Activated naive CD8-positive, alpha-beta T cell treated with anti-CD3 and anti-CD28 coated beads, Interleukin-2, amount 50 U/mL, for 24 hours (primary cell): ENCODE data around the gene EFCAB6.

ENCODE experiments used
- ATAC-seq: fragments of 150-1000 bp; cut with Tn5 transposase; one replicate; pipeline ENCODE4 v1.10.0; 2021
- DNase-seq: peaks from one replicate; pipeline ENCODE4 v3.0.0; 2021
- H3K27ac Mint-ChIP-seq: one replicate; pipeline ENCODE4 v1.8.0; 2021; ENCODE audit warnings: mild to moderate bottlenecking, mixed read lengths
- H3K27me3 Mint-ChIP-seq: one replicate; pipeline ENCODE4 v1.8.0; 2021; ENCODE audit warnings: mixed read lengths
- H3K36me3 Mint-ChIP-seq: one replicate; pipeline ENCODE4 v1.8.0; 2021; ENCODE audit warnings: low read depth, mixed read lengths
- H3K4me1 Mint-ChIP-seq: one replicate; pipeline ENCODE4 v1.8.0; 2021; ENCODE audit warnings: mixed read lengths
- H3K4me3 Mint-ChIP-seq: one replicate; pipeline ENCODE4 v1.8.0; 2021; ENCODE audit warnings: mild to moderate bottlenecking, moderate library complexity, mixed read lengths
- H3K9me3 Mint-ChIP-seq: one replicate; pipeline ENCODE4 v1.8.0; 2021; ENCODE audit warnings: mixed read lengths

EFCAB6 gene

DNA sequence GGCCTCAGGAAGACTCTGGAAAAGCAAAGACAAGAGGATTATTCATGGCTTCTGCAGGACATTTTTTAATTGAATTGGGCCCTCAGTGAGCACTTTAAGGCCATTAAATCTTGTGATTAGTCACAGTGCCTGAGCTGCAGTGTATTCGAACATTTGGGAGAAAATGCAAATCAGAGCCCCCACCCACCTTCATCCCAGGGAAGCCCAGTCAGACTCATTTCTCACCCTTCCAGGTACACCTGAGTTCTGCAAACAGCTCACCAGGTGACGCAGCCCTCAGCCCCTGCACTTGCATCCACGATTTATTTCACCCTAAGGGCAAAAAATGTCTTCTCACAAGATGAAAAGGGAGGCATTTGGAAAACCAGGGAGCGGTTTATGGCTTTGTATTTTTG, 271.6 kb downstream of the EFCAB6 start:
- Mint-ChIP-seq H3K36me3 (no peaks in the 10 kb centered on the region), H3K27me3 (peaks cover 6% of the 10 kb centered on the region), H3K4me1 (no peaks in the 10 kb centered on the region), H3K4me3 (no peak overlapping the region), H3K27ac (no peak overlapping the region), H3K9me3 (no peaks in the 10 kb centered on the region)
- ATAC-seq (no peak), DNase-seq (no peak)

DNA sequence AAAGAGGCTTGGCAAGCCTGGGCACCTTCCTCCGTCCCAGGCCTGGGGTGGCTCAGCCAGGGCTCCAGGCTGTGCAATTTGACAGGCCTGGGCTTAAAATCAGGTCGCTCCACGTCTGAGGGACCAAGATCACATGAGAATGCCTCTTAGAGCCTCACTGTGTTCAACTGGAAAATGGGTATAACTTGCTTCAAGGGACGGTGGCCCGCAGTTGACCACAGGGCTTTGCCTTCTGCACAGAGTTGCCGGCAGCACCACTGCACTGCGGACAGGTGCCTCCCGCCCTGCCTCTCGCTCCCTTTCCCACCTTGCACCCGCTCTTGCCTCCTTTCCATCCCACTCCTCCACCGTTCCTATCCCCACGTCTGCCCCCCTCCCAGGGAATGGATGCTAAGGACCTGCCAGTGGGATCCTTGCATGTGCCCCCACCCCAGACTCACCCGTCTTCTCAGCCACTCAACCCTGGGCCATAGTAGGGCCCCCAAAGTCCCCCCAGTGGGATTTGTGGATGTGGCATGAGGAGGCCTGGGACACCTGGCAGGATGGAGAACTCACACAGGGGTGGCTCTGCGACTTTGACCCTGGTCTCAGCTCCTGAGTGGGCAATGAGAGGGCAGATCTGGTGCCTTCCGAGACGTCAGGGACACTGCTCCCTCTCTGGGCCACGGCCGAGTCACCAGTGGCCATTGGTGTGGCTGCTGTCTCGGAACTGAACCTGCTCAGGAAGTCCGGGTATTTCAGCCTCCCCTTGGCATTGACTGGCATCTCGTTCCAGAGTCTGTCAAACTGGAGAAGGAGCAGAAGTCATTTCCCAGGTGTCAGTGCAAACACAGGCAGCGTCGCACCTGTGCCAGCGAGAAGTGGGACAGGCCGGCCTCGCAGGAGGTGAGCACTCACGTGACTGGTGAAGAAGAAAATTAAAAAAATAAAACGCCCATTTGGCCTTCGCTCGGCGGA, 272.3 kb downstream of the EFCAB6 start:
- DNase-seq (no peak), ATAC-seq (no peak)
- no peak overlapping the region for H3K27ac Mint-ChIP-seq
- peaks cover 6% of the 10 kb centered on the region for H3K27me3 Mint-ChIP-seq
- H3K9me3 Mint-ChIP-seq: no peaks in the 10 kb centered on the region
- no peaks in the 10 kb centered on the region for H3K4me1 Mint-ChIP-seq
- H3K36me3 Mint-ChIP-seq: no peaks in the 10 kb centered on the region
- H3K4me3 Mint-ChIP-seq: no peak overlapping the region

DNA sequence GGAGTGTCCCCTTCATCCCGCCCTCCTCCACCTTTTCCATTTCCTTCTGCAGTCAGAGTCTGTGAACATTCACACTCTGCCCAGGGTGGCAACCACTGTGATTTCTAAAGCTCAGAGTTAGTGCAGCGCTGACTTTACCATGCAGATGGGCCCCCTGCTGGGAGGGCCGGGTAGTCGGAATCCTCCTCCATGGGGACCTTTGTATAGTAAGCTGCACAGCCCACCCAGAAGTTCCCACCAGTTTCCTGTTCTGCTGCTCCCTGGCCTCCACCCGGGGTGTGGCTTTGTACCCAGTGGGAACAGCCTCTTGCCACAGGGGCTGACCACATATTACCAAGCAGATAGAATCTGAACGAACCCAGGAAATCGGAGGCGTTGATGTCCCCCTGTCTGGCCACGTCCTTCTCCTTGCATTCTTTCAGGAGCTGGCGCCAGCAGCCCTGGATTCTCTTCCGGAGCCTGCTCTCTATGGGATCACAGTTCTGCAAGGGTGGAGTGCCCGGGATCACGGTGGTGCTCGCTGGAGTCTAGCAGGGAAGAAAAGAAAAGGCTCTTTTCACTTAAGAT, 275.0 kb downstream of the EFCAB6 start:
- no peaks in the 10 kb centered on the region for H3K4me1 Mint-ChIP-seq
- no peak overlapping the region for H3K4me3 Mint-ChIP-seq
- H3K27me3 Mint-ChIP-seq: peaks cover 6% of the 10 kb centered on the region
- H3K36me3 Mint-ChIP-seq: no peaks in the 10 kb centered on the region
- DNase-seq: no peak
- no peak for ATAC-seq
- H3K27ac Mint-ChIP-seq: no peak overlapping the region
- H3K9me3 Mint-ChIP-seq: no peaks in the 10 kb centered on the region

DNA sequence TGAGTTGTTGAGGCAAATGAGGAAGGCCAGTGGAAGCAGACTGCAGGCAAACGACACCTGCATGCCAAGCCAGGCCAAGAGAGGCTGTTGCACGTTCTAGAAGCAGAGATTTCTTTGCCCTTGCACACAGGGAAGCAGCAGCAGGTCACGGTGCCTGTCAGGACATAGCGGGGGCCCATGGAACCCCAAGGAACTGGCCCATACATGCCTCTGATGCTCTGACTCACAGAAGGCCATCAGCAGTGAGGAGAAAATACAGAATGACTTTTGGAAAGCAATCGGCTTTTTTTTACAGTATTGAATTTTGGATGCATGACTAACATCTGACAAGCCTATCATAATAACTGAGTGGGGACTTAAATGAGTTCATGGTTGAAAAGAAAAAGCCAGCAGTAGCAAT, 276.4 kb downstream of the EFCAB6 start:
- Mint-ChIP-seq H3K9me3 (no peaks in the 10 kb centered on the region), H3K27me3 (peaks cover 6% of the 10 kb centered on the region), H3K36me3 (no peaks in the 10 kb centered on the region), H3K4me1 (no peaks in the 10 kb centered on the region), H3K27ac (no peak overlapping the region), H3K4me3 (no peak overlapping the region)
- no peak for ATAC-seq
- no peak for DNase-seq

DNA sequence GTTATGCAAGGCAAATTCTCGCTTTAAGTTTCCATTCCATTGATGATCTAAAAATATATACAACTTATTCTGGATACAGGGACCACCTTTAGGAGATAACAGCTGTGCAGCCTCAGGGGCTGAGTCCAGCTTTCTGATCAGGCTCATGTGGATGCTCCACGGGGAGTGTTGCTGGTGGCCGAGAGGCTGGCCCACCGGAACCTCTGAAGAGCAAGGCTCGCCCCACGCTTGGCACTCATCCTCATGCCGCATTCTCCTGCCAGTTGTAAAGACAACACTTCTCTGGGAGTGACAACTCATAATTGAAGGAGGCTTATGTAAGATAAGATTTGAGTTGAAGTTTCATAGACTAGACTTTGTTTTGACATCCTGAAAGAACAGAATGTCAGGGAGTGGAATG, 276.8 kb downstream of the EFCAB6 start:
- no peak for DNase-seq
- no peaks in the 10 kb centered on the region for H3K9me3 Mint-ChIP-seq
- no peak overlapping the region for H3K4me3 Mint-ChIP-seq
- H3K36me3 Mint-ChIP-seq: no peaks in the 10 kb centered on the region
- no peak overlapping the region for H3K27ac Mint-ChIP-seq
- H3K4me1 Mint-ChIP-seq: no peaks in the 10 kb centered on the region
- peaks cover 6% of the 10 kb centered on the region for H3K27me3 Mint-ChIP-seq
- no peak for ATAC-seq

DNA sequence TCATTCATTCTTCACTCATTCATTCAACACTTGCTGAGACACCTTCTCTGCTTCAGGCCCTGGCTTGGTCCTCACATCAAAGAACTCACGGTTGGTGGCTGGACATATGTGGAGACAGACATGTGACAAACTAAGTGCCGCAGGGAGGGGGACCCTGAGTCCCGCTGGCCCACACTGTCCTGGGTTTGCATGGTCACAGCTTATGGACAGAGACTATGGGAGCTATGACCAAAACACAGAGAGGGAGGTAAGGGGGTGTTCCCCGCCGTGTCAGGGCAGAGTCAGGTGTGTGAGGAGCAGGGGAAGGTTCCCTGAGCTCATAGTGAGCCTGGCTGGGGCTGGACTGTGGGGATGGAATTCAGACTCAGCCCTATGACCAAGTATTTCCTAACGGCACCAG, 277.2 kb downstream of the EFCAB6 start:
- Mint-ChIP-seq H3K4me3 (no peak overlapping the region), H3K27ac (no peak overlapping the region), H3K36me3 (no peaks in the 10 kb centered on the region), H3K9me3 (no peaks in the 10 kb centered on the region), H3K27me3 (peaks cover 6% of the 10 kb centered on the region), H3K4me1 (no peaks in the 10 kb centered on the region)
- DNase-seq (no peak), ATAC-seq (no peak)

DNA sequence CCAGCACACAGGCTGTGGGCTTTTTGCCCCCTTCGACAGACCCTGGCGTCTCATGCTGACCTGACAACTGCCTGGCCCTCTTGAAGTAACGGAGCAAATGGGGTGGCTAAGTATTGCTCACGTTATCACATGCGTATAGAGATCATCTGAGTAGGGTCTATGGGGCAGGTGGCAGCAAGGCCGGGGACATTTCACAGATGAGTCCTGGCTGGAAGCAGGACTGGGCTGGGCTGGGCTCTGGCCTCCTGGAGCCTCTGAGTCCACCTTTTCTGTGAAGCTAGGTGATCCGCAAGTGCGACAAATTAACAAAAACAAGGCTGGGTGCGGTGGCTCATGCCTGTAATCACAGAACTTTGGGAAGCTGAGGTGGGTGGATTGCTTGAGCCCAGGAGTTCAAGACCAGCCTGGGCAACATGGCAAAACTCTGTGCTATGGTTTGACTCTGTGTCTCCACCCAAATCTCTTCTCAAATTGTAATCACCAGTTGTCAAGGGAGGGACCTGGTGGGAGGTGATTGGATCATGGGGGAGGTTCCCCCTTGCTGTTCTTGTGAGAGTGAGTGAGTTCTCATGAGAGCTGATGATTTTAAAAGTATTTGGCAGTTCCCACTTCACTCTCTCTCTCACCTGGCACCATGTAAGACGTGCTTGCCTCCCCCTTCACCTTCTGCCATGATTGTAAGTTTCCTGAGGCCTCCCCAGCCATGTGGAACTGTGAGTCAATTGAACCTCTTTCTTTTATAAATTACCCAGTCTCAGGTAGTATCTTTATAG, 278.3 kb downstream of the EFCAB6 start:
- no peak overlapping the region for H3K27ac Mint-ChIP-seq
- ATAC-seq: no peak
- no peaks in the 10 kb centered on the region for H3K36me3 Mint-ChIP-seq
- H3K4me3 Mint-ChIP-seq: no peak overlapping the region
- H3K9me3 Mint-ChIP-seq: no peaks in the 10 kb centered on the region
- DNase-seq: no peak
- H3K4me1 Mint-ChIP-seq: no peaks in the 10 kb centered on the region
- peaks cover 6% of the 10 kb centered on the region for H3K27me3 Mint-ChIP-seq

DNA sequence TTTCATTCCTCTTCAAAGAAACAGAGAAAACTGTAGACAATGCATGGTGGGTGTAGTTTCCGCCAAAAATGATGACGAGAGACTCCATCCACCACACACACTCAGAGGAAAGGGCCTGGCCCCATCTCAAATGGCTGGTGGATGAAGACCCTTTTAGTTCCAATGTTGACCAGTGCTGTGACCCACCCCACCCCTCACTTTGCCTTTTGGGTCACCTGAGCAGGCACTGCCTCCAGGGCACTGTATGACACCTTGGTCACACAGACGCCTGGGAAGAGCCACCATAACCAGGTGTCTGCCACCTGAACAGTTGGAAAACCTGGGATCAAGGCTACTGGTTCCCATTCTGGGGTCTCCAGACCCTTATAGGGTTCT, 279.0 kb downstream of the EFCAB6 start:
- no peak overlapping the region for H3K4me3 Mint-ChIP-seq
- H3K9me3 Mint-ChIP-seq: no peaks in the 10 kb centered on the region
- H3K4me1 Mint-ChIP-seq: no peaks in the 10 kb centered on the region
- no peak overlapping the region for H3K27ac Mint-ChIP-seq
- peaks cover 6% of the 10 kb centered on the region for H3K27me3 Mint-ChIP-seq
- H3K36me3 Mint-ChIP-seq: no peaks in the 10 kb centered on the region
- ATAC-seq (no peak), DNase-seq (no peak)

DNA sequence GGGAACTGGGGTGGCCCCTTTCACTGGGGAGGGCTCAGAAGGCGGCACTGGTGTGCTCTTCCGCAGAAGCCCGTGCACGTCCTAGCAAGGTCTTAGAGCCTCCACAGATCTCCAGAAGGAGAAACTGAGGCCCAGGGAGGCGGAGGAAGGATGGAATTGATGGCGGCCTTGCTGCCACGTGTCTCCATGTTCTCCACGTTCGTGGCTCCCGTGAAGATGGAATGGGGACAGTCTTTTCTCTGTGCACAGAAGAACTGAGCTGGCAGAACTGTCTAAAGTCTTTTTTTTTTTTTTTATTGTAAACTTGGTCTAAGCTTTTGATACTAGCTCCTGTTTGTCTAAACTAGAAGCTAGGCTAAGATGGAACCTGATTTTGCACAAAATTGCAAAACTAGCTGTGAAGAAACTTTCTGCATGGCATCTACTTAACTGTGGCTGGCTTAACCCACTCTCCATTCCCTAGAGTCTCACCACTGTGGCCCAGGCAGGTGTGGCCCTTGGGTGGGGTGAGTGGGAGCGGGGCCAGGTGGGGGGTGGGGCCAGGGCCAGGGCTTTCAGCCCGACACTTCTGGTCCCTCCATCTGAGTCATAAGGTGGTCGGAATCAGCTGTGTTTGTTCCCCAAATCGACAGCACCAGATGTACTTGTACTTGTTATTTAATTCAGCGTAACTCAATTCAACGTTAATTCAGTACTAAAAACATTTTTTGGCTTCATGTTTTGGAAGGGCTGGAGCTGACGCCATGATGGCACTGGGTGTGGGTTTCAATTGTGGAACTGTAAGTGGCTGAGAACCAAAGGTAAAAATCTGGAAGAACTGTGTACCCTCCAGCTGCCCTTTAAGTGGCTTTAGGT, 279.6 kb downstream of the EFCAB6 start:
- DNase-seq: no peak
- Mint-ChIP-seq H3K27ac (no peak overlapping the region), H3K27me3 (peaks cover 4% of the 10 kb centered on the region), H3K36me3 (no peaks in the 10 kb centered on the region), H3K9me3 (no peaks in the 10 kb centered on the region), H3K4me3 (no peak overlapping the region), H3K4me1 (no peaks in the 10 kb centered on the region)
- ATAC-seq: no peak

DNA sequence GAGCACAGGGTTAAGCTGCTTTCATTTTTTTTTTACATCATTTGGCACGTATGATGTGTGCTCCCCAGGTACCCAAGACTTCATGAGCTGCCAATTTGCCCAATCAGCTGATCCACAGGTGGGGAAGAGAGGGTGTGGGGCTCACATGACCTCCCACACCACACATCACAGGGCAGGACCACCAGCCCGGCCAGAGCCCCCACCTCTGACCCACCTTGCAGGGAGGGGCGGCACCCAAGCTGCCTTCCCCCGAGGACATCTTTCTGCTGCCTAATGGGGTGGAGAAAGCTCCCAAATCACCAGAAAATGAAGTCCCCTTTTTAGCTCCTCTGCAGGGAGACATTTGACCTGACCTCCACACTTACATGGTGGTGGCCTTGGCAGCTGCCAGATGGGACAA, 280.5 kb downstream of the EFCAB6 start:
- H3K4me1 Mint-ChIP-seq: no peaks in the 10 kb centered on the region
- no peak overlapping the region for H3K4me3 Mint-ChIP-seq
- DNase-seq: no peak
- peaks cover 6% of the 10 kb centered on the region for H3K27me3 Mint-ChIP-seq
- no peak for ATAC-seq
- no peak overlapping the region for H3K27ac Mint-ChIP-seq
- no peaks in the 10 kb centered on the region for H3K9me3 Mint-ChIP-seq
- no peaks in the 10 kb centered on the region for H3K36me3 Mint-ChIP-seq

DNA sequence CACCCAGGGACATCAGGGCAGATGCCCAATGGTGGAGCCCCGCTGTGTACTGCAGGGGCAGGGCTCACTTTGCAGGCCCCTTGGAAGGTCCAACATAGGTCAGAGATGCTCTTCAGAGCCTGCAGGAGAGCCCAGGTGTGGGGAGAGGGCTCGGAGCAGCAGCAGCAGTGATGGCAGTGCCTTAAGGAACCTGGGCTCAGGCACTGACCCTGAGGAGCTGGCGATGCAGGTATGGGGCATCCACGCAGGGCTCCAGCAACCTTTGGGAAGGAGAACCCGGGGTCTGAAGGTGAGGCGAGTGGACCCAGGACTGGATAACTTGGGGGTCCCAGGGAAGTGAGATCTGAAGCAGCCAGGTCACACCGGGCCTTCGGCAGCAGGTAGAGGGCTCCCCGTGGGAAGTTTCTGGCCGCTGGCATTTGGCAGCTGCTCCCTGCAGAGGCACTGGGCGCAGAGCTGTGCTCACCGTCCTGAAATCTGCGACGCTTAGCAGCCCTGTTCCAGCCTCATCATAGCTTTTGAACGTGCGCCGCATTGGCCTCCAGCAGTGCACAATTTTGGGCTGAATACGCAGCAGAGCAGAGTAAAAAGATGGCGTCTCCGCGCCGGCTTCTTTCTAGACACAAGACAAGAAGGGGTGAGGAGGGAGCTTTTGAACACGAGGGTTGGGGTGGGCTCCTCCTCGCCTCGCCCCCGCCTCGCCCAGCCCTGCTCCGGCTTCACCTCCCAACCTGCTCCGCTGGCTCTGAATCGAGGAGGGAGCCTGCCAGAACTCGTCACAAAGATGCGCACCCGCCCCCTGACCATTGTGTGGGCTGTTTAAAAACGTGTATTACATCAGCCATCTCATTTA, 281.5 kb downstream of the EFCAB6 start:
- H3K27me3 Mint-ChIP-seq: peaks cover 5% of the 10 kb centered on the region
- DNase-seq: no peak
- H3K36me3 Mint-ChIP-seq: no peaks in the 10 kb centered on the region
- H3K4me1 Mint-ChIP-seq: no peaks in the 10 kb centered on the region
- no peak overlapping the region for H3K4me3 Mint-ChIP-seq
- no peak for ATAC-seq
- H3K9me3 Mint-ChIP-seq: no peaks in the 10 kb centered on the region
- H3K27ac Mint-ChIP-seq: no peak overlapping the region

DNA sequence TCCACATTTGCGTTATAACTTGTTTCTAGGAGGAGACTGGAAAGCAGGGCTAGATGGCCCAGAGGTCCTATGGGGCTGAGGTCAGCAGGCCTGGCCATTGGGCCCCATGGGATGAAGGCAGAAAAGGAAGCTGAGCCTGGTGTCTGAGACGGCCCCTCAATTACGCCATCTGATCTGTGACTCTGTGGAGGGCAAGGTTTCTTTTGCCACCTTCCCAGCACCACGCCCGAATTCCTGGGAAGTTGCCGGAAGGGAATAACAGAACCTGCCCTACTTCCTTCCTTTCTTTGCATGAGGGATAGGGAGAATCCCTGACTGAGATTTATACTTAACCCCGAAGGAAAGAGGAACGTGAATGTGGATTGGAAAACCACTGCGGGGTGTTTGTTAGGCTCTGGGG, 282.2 kb downstream of the EFCAB6 start:
- no peak for ATAC-seq
- DNase-seq: no peak
- no peak overlapping the region for H3K27ac Mint-ChIP-seq
- no peaks in the 10 kb centered on the region for H3K36me3 Mint-ChIP-seq
- H3K9me3 Mint-ChIP-seq: no peaks in the 10 kb centered on the region
- peaks cover 5% of the 10 kb centered on the region for H3K27me3 Mint-ChIP-seq
- H3K4me1 Mint-ChIP-seq: no peaks in the 10 kb centered on the region
- H3K4me3 Mint-ChIP-seq: no peak overlapping the region

DNA sequence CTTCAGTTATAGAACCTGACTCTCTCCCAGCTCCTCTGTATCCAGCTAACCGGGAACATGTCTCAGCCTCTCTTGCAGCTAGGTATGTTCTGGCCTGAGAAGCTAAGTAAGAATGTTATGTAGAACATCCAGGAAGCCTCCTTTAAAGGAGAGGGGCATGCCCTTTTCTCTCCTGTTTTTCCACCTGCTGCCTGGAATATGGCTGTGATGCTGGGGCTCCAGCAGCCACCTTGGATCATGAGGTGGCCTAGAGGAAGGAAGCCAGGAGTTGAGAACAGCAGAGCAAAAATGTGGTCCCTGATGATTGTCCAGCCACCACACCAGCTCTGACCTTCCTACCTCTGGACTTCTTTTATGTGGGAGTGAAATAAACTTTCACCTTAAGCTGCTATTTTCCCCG, 282.6 kb downstream of the EFCAB6 start:
- H3K27me3 Mint-ChIP-seq: peaks cover 5% of the 10 kb centered on the region
- H3K4me1 Mint-ChIP-seq: no peaks in the 10 kb centered on the region
- H3K27ac Mint-ChIP-seq: no peak overlapping the region
- H3K9me3 Mint-ChIP-seq: no peaks in the 10 kb centered on the region
- DNase-seq (no peak), ATAC-seq (no peak)
- no peaks in the 10 kb centered on the region for H3K36me3 Mint-ChIP-seq
- H3K4me3 Mint-ChIP-seq: no peak overlapping the region
